GM19240 (cell line): ENCODE results near the gene AP3S2.
"Not testable (repeated sequence)": the region's sequence is repeated elsewhere in the genome, so short reads cannot be mapped to it uniquely, and the experiment has no call there.

Source experiments
- DNase-seq: peaks from one replicate; pipeline ENCODE4 v3.0.0; 2011; ENCODE audit warnings: low spot score; ENCODE audit not compliant: insufficient read length

The AP3S2 gene

DNA sequence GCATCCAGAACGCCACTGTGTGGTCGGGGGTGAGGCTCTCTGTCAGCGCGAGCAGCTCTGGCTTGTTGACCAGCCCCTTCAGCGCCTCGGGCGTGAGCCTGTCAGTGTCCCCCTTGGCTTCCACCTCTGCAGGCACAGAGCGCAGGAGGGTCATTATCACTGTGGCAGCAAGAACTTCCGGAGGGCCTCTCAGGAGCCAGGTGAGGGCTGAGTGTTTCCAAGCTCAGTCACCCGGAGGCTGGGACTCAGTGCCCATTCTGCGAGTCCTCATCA lies 10.0 kb upstream of the AP3S2 start:
- no peak for DNase-seq

DNA sequence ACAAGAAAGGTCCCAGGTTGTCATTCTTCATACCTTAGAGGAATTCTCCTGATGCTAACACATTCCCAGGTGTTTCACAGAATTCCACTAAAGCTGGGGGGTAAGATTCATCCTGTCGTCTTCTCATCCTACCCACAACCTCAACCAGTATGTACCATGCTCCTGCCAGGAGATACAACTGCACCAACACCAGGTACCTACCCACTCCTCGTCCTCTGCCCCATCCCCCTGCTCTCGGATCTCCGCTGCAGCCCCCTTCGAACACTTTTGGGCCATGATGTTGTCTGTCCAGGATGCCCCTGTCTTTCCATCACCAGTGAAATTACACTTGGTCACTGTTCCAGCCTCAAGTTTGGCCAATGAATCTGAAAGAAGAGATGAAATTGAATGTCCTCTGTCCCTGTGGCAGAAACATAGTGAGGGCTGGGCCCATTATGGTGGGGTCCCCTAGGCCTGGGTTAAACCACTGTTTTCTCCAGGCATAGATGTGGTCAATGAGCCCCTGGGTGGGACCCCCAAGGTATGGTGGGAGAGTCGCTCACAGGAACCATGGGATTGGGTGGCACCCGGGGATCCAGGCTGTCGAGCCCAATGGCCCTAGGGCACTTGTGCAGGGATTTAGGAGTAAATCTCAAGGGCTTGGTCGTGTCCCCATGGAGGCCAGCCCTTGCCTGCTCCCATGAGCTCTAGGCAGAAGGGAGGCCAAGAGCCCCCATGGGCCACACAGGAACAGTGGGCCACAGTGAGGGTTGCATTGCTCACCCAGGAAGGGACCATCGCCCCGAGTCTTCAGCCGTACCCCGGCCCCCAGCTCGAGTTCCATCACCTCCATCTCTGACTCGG lies 9.4 kb upstream of the AP3S2 start:
- DNase-seq, result no peak

DNA sequence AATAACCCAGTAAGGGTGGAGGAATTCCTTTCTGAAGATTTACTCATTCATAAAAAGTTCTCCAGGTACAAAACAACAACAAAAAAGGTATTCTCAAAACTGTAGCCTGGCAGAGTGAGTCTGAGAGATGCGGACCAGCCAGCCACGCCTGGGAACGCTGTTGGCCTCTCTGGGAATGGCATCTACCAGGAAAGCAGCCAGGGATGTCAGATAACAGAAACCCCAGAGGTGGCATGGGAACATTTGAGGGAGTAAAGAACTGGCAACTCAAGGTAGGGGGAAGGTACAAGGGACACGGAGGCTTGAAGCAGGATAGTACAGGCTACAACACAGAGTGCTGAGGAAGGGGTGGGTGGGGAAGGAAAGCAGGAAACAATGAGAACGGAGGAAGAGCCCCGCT lies 7.1 kb upstream of the AP3S2 start:
- DNase-seq, result no peak

DNA sequence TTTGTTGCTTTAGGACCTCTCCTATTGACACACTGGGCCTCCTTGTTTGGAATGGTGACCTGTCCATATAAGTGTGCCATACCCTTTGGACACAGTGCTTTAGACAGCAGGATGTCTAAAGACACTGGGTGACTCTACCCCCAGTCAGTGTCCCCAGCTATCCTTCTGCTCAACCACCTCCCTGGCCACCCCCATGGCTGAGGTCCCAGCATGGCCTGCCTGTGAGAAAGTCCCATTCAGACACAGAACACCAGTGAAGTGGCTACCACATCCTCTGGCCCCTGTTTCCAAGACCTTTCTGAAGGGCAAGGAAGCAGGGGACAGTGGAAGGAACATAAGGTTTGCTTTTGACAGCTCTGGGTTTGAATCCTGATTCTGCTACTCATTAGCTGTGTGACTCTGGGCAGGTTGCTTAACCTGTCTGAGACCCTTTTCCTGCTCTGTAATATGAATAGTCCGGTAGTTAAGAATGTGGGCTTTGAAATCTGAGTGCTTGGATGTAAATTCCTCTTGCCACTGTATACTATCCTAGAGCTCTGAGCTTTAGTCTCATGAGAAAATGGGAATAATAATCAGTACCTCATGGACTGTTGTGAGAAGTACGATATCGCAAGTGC lies 6.3 kb upstream of the AP3S2 start:
- DNase-seq, result no peak

DNA sequence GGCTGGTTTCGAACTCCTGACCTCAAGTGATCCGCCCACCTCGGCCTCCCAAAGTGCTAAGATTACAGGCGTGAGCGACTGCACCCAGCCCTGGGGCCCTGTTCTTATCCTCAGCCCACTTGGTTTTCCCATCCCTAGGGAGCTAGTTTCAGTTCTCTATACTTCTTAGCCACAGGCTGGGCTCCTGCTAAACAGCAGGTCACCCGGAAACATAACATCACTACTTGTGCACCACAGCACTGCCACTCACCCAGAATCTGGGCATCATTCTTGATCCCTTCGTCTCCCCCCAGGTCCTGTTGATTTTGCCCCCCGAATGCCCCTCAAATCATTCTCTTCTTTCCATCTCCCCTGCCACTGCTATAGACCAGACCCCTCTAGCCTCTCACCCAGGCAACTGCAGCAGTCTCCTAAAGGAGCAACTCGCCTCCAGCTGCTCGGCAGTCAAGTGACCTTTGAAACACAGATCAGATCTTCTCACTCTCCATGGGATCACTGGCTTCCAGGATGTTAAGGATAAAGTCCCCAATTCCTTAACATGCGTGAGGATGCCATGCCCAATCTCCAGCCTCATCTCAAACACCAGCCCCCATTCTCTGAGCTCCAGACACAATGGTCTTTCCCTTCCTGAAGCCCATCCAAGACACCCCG lies 5.6 kb upstream of the AP3S2 start:
- DNase-seq, result no peak

DNA sequence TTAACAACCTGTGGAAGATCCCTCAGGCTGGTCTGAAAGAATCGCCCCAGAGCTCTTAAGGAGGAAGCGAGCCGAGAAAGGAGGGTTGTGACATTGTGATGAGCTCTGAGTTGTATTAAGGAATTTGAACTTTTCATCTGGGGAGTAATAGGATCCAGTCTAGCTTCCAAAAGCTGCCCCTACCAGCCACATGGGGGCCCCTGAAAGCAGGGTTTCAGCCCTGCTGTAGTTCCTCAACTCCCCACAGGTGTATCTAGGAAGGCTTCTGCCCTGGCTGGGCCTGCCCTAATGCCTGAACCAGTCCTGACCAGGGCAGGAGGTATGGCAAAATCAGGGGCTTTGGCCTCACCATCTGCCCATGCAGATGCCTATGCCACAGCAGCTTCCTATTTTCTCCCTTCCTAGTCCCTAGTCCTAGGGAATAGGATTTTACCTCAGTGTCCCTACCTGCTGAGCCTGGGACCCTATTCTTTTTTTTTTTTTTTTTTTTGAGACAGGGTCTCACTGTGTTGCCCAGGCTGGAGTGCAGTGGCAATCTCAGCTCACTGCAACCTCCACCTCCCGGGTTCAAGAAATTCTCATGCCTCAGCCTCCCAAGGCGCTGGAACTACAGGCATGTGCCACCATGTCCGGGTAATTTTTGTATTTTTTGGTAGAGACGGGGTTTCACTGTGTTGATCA lies 5.0 kb upstream of the AP3S2 start:
- DNase-seq, result peak; percentile 64

DNA sequence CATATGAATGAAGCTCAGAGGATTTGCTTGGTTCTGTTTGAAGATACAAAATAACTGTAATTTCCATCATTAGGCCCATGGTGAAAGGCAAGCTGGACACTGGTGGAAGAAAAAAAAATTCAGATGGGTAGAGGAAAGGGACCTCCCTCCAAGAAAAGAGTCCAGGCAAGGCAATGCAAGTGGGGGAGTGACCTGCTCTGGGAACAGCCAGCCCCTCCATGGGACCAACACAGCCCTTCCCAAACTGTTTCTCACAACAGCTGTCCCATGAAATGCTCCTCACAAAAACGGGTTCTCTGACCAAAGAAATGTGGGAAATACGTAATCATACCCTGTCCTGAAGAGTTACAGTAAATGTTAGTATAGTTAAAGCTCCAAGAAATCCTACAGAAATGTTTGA lies 4.4 kb upstream of the AP3S2 start:
- no peak for DNase-seq

DNA sequence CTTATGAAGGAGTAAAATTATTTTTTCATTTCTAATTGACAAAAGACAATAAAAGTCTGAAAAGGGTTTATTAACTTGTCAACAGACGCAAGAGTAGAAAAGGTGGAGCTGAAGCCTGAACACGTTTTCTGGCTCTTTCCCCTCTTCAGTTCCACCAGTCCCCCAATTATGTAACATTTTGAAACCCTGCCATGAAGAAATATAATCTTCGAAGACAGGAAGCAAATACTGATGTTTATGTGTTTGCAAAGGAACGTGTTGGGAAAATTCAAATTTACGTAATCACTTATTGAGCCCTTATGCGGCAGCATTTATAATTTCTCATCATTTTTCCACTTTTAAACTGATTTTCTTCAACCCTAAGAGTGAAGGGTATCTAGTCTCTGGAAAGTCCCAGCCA lies 767 bp downstream of the AP3S2 start:
- no peak for DNase-seq

DNA sequence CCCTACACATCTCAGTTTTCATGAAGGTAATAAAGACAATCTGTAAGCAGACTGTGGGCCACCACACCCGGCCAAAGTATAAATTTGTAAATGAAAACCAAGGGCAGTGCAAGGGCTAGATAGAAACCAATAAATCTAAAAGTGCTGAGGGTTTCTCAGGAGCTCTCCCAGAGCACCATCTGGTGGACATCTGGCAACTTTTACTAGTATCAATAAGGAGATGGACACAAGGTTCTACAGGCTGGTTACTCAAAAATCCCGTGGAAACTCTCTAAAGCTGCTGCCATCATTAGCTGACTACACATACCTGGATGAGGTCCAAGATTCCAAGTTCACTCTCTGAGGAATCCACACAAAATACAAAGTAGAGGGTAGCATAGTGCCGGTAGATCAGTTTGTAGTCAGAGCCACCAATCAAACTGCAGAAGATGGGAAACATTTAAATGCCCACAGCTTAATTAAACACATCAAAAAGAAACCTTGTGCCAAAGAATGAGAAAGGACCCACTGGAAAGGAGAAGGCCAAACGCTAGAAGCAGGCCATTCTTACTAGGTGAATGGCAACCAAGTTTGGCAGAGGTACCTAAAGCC lies 5.5 kb downstream of the AP3S2 start:
- DNase-seq, result no peak

DNA sequence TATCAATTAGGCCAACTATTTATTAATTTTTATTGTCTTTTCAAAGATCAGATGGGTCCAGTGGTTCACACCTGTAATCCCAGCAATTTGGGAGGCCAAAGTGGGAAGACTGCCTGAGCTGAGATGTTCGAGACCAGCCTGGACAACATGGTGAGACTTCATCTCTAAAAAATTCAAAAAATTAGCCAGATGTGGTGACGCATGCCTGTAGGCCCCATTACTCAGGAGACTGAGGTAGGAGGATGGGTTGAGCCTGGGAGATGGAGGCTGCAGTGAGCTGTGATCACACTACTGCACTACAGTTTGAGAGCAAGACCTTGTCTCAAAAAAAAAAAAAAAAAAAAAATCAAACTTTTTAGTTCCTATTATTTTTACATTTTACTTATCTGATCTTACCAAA lies 8.2 kb downstream of the AP3S2 start:
- DNase-seq, result no peak

DNA sequence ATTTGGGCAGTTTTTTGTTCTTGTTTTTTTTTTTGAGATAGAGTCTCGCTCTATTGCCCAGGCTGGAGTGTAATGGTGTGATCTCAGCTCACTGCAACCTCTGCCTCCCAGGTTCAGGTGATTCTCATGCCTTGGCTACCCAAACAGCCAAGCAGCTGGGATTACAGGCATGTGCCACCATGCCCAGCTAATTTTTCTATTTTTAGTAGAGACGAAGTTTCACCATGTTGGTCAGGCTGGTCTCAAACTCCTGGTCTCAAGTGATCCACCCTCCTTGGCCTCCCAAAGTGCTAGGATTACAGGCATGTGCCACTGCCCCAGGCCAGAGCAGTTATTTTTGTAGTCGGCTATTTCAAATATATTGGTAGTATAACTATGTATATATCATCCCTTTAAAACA lies 8.6 kb downstream of the AP3S2 start:
- not testable (repeated sequence) for DNase-seq

DNA sequence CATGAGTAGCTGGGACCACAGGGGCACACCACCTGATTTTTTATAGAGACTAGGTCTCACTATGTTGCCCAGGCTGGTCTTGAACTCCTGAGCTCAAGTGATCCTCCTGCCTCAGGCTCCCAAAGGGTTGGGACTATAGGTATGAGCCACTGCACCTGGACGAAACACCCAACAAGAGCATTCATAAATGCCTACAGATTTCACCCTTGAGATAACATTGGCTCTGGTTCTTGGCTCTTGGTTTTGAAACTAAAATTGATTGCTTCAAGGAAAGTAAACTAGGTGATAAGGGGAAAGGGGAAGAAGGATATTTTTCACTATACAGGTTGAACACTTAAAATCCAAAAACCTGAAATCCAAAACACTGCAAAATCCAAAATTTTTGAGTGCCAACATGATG lies 10.3 kb downstream of the AP3S2 start:
- no peak for DNase-seq

DNA sequence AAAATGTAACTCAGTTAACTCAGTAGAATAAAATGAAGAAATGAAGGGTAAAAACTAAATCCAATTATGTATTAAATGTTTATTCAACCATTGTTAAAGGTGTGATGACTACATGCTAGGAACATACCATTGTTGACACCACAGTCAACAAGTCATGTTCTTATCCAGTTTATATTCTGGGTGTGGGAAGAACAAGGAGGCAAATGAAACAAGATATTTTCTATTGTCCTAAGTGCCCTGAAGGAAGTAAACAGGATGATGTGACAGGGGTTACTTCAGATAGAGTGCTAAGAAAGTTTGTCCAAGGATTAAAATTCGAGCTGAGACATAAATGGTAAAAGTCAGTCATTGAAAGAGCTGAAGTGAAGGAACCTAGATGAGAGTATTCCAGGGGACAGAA lies 13.1 kb downstream of the AP3S2 start:
- no peak for DNase-seq

DNA sequence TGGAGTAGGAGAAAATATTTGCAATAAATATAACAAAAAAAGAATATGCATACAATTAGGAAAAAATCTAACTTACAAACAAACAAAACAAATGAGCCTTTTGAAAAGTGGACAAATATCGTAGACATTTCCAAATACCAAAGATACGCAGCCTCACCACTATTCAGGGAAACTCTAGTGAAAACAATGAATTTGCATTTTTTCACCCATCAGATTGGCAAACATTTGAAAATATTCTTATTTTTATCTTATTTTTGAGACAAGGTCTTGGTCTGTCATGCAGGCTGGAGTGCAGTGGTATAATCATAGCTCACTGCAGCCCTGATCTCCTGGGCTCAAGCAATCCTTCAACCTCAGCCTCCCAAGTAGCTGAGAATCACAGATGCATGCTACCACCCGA lies 15.5 kb downstream of the AP3S2 start:
- DNase-seq, result no peak

DNA sequence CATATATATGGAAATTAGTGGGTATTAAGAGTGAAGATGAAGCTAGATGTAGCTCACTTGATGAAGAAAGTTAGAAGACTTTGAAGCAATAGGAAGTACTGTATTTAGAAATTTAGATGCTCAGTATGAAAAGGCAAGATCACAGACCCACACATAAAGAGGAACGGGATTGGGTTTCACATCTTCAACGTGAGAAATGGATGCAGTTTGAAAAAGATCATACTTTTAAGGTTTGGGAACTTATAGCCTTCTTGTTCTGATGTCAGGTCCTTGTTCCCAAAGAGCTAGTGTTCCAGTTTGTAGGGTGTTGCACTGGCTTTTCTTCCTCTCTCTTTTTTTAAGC lies 16.7 kb downstream of the AP3S2 start:
- no peak for DNase-seq

DNA sequence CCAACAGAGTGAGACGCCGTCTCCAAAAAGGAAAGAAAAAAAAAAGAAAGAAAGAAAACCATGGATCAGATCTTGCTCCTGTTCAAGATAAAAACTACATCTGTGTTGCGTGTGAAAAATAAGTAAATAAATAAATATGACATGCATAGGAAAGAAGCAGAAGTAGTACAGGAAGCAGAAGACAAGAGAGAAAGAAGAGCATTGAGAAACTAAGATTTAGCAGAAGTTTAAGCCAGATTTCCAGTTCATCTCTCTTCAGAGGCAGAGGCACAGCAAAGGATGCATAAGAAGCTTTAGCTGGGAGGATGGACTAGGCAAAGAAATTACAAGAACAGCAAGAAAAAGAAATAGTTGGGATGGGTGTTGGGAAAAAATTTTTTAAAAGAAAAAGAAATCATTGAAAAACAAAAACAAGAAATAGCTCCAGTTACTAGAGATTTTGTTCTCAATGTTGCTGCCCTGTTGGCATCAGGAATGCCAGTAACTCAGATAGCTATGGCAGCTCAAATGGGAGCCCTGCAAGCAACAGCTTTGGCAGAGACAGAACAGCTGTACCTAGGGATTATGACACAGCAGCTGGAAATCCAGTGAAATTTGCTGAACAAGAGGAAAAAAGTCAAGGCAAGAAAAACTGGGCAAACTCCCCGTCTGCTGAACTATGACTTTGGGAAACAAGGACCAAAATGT lies 17.3 kb downstream of the AP3S2 start:
- no peak for DNase-seq

DNA sequence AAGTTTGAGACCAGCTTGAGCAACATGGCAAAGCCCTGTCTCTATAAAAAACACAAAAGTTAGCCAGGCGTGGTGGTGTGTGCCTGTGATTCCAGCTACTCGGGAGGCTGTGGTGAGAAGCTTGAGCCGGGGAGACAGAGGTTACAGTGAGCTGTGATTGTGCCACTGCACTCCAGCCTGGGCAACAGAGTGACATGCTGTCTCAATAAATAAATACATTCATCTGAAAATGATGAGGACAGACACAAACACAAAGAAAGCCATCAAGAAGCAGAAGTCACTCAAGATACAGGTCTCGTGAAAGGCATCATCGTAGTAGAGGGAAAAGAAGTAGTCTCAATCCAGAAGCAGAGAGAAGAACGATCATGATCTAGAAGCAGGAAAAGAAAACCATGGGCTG lies 18.1 kb downstream of the AP3S2 start:
- DNase-seq, result no peak

DNA sequence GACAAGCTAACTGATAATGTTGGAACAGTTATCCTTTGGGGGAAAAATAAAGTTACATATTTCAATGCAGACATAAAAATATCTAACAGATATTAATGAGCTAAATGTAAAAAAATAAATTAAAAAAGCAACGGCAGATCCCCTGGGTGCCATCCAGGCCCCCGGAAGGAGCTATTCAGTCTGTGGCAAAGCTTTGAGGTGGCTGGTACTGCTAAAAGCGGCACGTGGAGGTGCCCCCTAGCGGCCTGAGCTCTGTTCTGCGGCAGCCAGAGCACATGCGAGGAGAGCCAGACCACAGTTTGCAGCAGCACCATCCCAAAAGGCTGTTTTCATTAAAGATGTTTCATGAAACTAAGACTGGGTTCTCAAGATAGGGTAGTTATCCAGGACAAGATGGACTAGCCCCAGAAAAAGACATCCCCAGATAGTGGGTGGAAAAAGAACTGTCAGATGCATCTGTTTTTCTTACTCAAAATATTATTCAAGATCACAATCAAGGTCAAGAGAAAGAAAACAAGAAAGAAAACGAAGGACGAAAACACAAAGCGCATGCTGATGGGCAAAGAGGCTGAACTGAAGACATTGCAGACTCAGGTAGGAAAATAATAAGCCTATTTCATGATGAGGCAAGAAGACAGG lies 18.7 kb downstream of the AP3S2 start:
- peak; percentile 85 for DNase-seq

DNA sequence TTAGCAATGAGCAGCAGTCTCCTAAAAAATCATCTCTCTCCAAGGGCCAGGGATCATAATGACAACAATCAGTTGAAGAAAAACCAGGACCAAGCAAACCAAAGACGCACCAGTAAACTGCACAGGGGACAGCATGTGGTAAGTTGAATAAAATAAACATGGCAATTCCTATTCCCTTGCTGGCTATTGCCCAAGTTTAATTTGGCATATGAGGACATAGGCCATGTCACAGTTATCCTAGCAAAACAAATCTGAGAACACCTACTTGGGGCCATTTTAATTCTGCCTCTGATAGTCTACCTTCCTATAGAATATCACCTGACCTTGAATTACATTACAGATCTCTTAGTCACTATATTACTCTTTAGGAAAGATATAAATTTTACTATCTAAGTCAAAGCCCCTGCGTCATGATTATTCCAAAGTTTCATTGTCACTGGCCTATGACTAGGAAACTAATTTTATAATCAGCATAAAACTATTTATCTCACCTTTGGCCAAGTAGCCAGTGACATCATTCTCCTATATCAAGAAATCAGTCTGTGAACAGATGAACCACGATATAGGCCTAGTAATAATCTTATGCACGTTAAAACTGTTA lies 23.0 kb downstream of the AP3S2 start:
- DNase-seq, result no peak

DNA sequence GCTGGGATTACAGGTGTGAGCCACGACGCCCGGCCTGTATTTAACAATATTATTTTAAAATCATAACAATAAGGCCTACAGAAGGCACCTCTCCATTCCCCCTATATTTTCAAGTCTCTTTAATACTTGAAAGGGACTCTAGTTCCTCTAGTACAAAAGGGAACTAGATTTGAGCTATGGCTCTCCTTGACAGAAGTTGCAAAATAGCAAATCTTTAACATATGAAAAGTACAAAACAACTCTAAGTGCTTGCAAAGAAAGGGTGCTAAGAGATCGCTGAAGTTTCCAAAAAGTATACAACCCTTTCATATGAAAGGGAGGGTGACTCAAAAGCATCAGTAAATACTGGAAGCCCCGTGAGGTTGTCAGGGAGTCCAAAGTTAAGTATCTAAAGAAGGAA lies 23.8 kb downstream of the AP3S2 start:
- DNase-seq, result no peak

DNA sequence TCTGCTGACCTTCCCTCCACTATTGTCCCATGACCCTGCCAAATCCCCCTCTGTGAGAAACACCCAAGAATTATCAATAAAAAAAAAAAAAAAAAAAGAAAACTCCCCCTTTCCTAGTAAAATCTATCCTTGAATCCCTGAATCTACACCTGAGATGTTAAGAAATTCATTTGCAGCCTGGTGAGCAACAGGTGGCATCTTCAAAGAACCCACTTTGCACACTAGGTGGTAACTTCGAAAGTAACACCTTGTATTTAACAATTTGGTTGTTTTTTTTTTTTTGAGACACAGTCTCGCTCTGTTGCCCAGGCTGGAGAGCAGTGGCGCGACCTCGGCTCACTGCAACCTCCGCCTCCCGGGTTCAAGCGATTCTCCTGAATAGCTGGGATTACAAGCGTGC lies 24.3 kb downstream of the AP3S2 start:
- DNase-seq, result not testable (repeated sequence)
